Measurements from ENCODE around the gene PARVA. TPM values are rescaled to one million over a fixed set of nuclear protein-coding genes. Genes with fewer than 3 reads are reported as not detected.

The PARVA gene
- total RNA-seq, 4 donors from 2014 or later: 64.2 to 85.0 (median 70.5) TPM

GRCh38 chr11:12497431-12497830 lies 120.1 kb downstream of the PARVA start:
- Histone ChIP-seq H3K27ac (no peak overlapping the region), H3K4me1 (peaks cover 0 to 18% (median 0%) of the 10 kb centered on the region in 4 donors), H3K9me3 (no peaks in the 10 kb centered on the region), H3K4me3 (no peak overlapping the region), H3K36me3 (peaks cover 0 to 38% (median 0%) of the 10 kb centered on the region in 3 donors), H3K27me3 (no peaks in the 10 kb centered on the region)
- TF ChIP-seq POLR2A (IDR thresholded peaks at IDR 0.05) (no peak), EP300 (IDR thresholded peaks at IDR 0.05) (no peak), CTCF (IDR thresholded peaks at IDR 0.05) (no peak)
- 69 to 75% methylated on average over 7 of the region's 7 CpGs for WGBS, 2 donors
- no peak for DNase-seq (ENCODE audit: low spot score in 2 of 2)

GRCh38 chr11:12499071-12499470 lies 121.7 kb downstream of the PARVA start:
- Histone ChIP-seq H3K36me3 (peaks cover 0 to 45% (median 0%) of the 10 kb centered on the region in 3 donors), H3K27ac (no peak overlapping the region), H3K4me3 (no peak overlapping the region), H3K27me3 (no peaks in the 10 kb centered on the region), H3K4me1 (peaks cover 0 to 35% (median 3%) of the 10 kb centered on the region in 4 donors), H3K9me3 (no peaks in the 10 kb centered on the region)
- DNase-seq (ENCODE audit: low spot score in 2 of 2): no peak
- TF ChIP-seq CTCF (IDR thresholded peaks at IDR 0.05) (no peak), POLR2A (IDR thresholded peaks at IDR 0.05) (no peak), EP300 (IDR thresholded peaks at IDR 0.05) (no peak)
- WGBS, 2 donors: 89 to 95% methylated on average over 3 of the region's 3 CpGs

GRCh38 chr11:12502046-12502445 lies 124.7 kb downstream of the PARVA start:
- no peak for DNase-seq (ENCODE audit: low spot score in 2 of 2)
- Histone ChIP-seq H3K4me3 (no peak overlapping the region), H3K27me3 (no peaks in the 10 kb centered on the region), H3K36me3 (peaks cover 0 to 46% (median 0%) of the 10 kb centered on the region in 3 donors), H3K4me1 (peaks cover 0 to 56% (median 3%) of the 10 kb centered on the region in 4 donors), H3K27ac (peak overlapping the region in 2 of 4 donors; percentile 43 to 53), H3K9me3 (no peaks in the 10 kb centered on the region)
- 80 to 89% methylated on average over 2 of the region's 2 CpGs for WGBS, 2 donors
- TF ChIP-seq EP300 (IDR thresholded peaks at IDR 0.05) (no peak), POLR2A (IDR thresholded peaks at IDR 0.05) (no peak), CTCF (IDR thresholded peaks at IDR 0.05) (no peak)

GRCh38 chr11:12503039-12503484 lies 125.7 kb downstream of the PARVA start:
- H3K4me1 ChIP-seq: peaks cover 0 to 63% (median 9%) of the 10 kb centered on the region in 4 donors
- no peak for TF ChIP-seq POLR2A (IDR thresholded peaks at IDR 0.05)
- TF ChIP-seq CTCF (IDR thresholded peaks at IDR 0.05): no peak
- no peak for TF ChIP-seq EP300 (IDR thresholded peaks at IDR 0.05)
- no peaks in the 10 kb centered on the region for H3K27me3 ChIP-seq
- WGBS, 2 donors: 53 to 60% methylated on average over 3 of the region's 3 CpGs
- H3K27ac ChIP-seq: peak overlapping the region in 3 of 4 donors; percentile 29 to 63 (median 53)
- H3K36me3 ChIP-seq: peaks cover 0 to 35% (median 0%) of the 10 kb centered on the region in 3 donors
- no peak for DNase-seq (ENCODE audit: low spot score in 2 of 2)
- H3K9me3 ChIP-seq: no peaks in the 10 kb centered on the region
- no peak overlapping the region for H3K4me3 ChIP-seq

GRCh38 chr11:12503886-12504285 lies 126.5 kb downstream of the PARVA start:
- TF ChIP-seq EP300 (IDR thresholded peaks at IDR 0.05): no peak
- TF ChIP-seq POLR2A (IDR thresholded peaks at IDR 0.05): no peak
- TF ChIP-seq CTCF (IDR thresholded peaks at IDR 0.05): no peak
- DNase-seq (ENCODE audit: low spot score in 2 of 2): no peak
- Histone ChIP-seq H3K27ac (peak overlapping the region in 2 of 4 donors; percentile 53 to 63), H3K9me3 (no peaks in the 10 kb centered on the region), H3K4me3 (no peak overlapping the region), H3K4me1 (peaks cover 0 to 66% (median 9%) of the 10 kb centered on the region in 4 donors), H3K36me3 (peaks cover 0 to 33% (median 0%) of the 10 kb centered on the region in 3 donors), H3K27me3 (no peaks in the 10 kb centered on the region)
- WGBS, 2 donors: 54 to 57% methylated on average over 3 of the region's 3 CpGs
